ENCODE data around the gene DYNLRB1. TPM values are rescaled to one million over a fixed set of nuclear protein-coding genes. Genes with fewer than 3 reads are reported as not detected.

The DYNLRB1 gene
- total RNA-seq, 1 donor from 2014 or later, result 104 TPM

GRCh38 chr20:34541264-34541901 is 25.2 kb downstream of the DYNLRB1 start:
- Mint-ChIP-seq H3K4me3 (peak overlapping the region; percentile 31), H3K9me3 (no peaks in the 10 kb centered on the region), H3K27ac (peak overlapping the region; percentile 84), H3K4me1 (ENCODE audit: low read depth) (peaks cover 36% of the 10 kb centered on the region), H3K36me3 (ENCODE audit: low read depth) (peaks cover 20% of the 10 kb centered on the region), H3K27me3 (ENCODE audit: insufficient read depth) (no peaks in the 10 kb centered on the region)
- no peak for DNase-seq (ENCODE audit: low spot score)
- intact Hi-C loops (cut with micrococcal nuclease), result loop anchor here (1.0 kb wide), 1 partner anchor 163 kb away; the partner anchor contains the start of gene TP53INP2

GRCh38 chr20:34541917-34542316 is 25.7 kb downstream of the DYNLRB1 start:
- Mint-ChIP-seq H3K9me3 (no peaks in the 10 kb centered on the region), H3K4me1 (ENCODE audit: low read depth) (peaks cover 36% of the 10 kb centered on the region), H3K36me3 (ENCODE audit: low read depth) (peaks cover 20% of the 10 kb centered on the region), H3K27ac (peak overlapping the region; percentile 84), H3K4me3 (no peak overlapping the region), H3K27me3 (ENCODE audit: insufficient read depth) (no peaks in the 10 kb centered on the region)
- intact Hi-C loops (cut with micrococcal nuclease), result loop anchor here (1.0 kb wide), 1 partner anchor 162 kb away; the partner anchor contains the start of gene TP53INP2
- DNase-seq (ENCODE audit: low spot score), result no peak

GRCh38 chr20:34542439-34542838 is 26.2 kb downstream of the DYNLRB1 start:
- H3K4me1 Mint-ChIP-seq (ENCODE audit: low read depth), result peaks cover 36% of the 10 kb centered on the region
- no peak overlapping the region for H3K4me3 Mint-ChIP-seq
- peaks cover 16% of the 10 kb centered on the region for H3K36me3 Mint-ChIP-seq (ENCODE audit: low read depth)
- H3K9me3 Mint-ChIP-seq, result no peaks in the 10 kb centered on the region
- DNase-seq (ENCODE audit: low spot score), result no peak
- intact Hi-C loops (cut with micrococcal nuclease), result no loop called here
- H3K27ac Mint-ChIP-seq, result no peak overlapping the region
- H3K27me3 Mint-ChIP-seq (ENCODE audit: insufficient read depth), result no peaks in the 10 kb centered on the region

- Mint-ChIP-seq H3K4me3 (no peak overlapping the region), H3K4me1 (ENCODE audit: low read depth) (peaks cover 35% of the 10 kb centered on the region), H3K9me3 (no peaks in the 10 kb centered on the region), H3K36me3 (ENCODE audit: low read depth) (peaks cover 16% of the 10 kb centered on the region), H3K27me3 (ENCODE audit: insufficient read depth) (no peaks in the 10 kb centered on the region), H3K27ac (no peak overlapping the region)
- DNase-seq (ENCODE audit: low spot score), result no peak
- intact Hi-C loops (cut with micrococcal nuclease), result no loop called here
These were observed 27.3 kb downstream of the DYNLRB1 start for GRCh38 chr20:34543463-34544056.

- Mint-ChIP-seq H3K27me3 (ENCODE audit: insufficient read depth) (no peaks in the 10 kb centered on the region), H3K27ac (no peak overlapping the region), H3K4me1 (ENCODE audit: low read depth) (peaks cover 32% of the 10 kb centered on the region), H3K4me3 (no peak overlapping the region), H3K36me3 (ENCODE audit: low read depth) (peaks cover 16% of the 10 kb centered on the region), H3K9me3 (no peaks in the 10 kb centered on the region)
- intact Hi-C loops (cut with micrococcal nuclease), result no loop called here
- no peak for DNase-seq (ENCODE audit: low spot score)
These were observed 28.0 kb downstream of the DYNLRB1 start for GRCh38 chr20:34544109-34544796.

- Mint-ChIP-seq H3K9me3 (no peaks in the 10 kb centered on the region), H3K27ac (no peak overlapping the region), H3K36me3 (ENCODE audit: low read depth) (peaks cover 1% of the 10 kb centered on the region), H3K27me3 (ENCODE audit: insufficient read depth) (no peaks in the 10 kb centered on the region), H3K4me3 (no peak overlapping the region), H3K4me1 (ENCODE audit: low read depth) (peaks cover 20% of the 10 kb centered on the region)
- intact Hi-C loops (cut with micrococcal nuclease), result no loop called here
- DNase-seq (ENCODE audit: low spot score), result no peak
These were observed 30.5 kb downstream of the DYNLRB1 start for GRCh38 chr20:34546751-34547181.

GRCh38 chr20:34547844-34548613 is 31.8 kb downstream of the DYNLRB1 start:
- H3K4me3 Mint-ChIP-seq, result no peak overlapping the region
- no peaks in the 10 kb centered on the region for H3K9me3 Mint-ChIP-seq
- intact Hi-C loops (cut with micrococcal nuclease), result no loop called here
- H3K36me3 Mint-ChIP-seq (ENCODE audit: low read depth), result no peaks in the 10 kb centered on the region
- no peak overlapping the region for H3K27ac Mint-ChIP-seq
- H3K27me3 Mint-ChIP-seq (ENCODE audit: insufficient read depth), result no peaks in the 10 kb centered on the region
- H3K4me1 Mint-ChIP-seq (ENCODE audit: low read depth), result peaks cover 17% of the 10 kb centered on the region
- DNase-seq (ENCODE audit: low spot score), result no peak

- intact Hi-C loops (cut with micrococcal nuclease), result no loop called here
- Mint-ChIP-seq H3K4me1 (ENCODE audit: low read depth) (peaks cover 10% of the 10 kb centered on the region), H3K27me3 (ENCODE audit: insufficient read depth) (no peaks in the 10 kb centered on the region), H3K4me3 (no peak overlapping the region), H3K36me3 (ENCODE audit: low read depth) (no peaks in the 10 kb centered on the region), H3K9me3 (no peaks in the 10 kb centered on the region), H3K27ac (no peak overlapping the region)
- DNase-seq (ENCODE audit: low spot score), result no peak
These were observed 33.2 kb downstream of the DYNLRB1 start for GRCh38 chr20:34549291-34549928.

- H3K27ac Mint-ChIP-seq, result no peak overlapping the region
- H3K36me3 Mint-ChIP-seq (ENCODE audit: low read depth), result no peaks in the 10 kb centered on the region
- no peak for DNase-seq (ENCODE audit: low spot score)
- intact Hi-C loops (cut with micrococcal nuclease), result loop anchor here (10.0 kb wide), 1 partner anchor 75 kb away; no protein-coding TSS in a partner anchor
- no peaks in the 10 kb centered on the region for H3K27me3 Mint-ChIP-seq (ENCODE audit: insufficient read depth)
- no peak overlapping the region for H3K4me3 Mint-ChIP-seq
- peaks cover 5% of the 10 kb centered on the region for H3K4me1 Mint-ChIP-seq (ENCODE audit: low read depth)
- no peaks in the 10 kb centered on the region for H3K9me3 Mint-ChIP-seq
These were observed 33.7 kb downstream of the DYNLRB1 start for GRCh38 chr20:34549929-34550305.

- intact Hi-C loops (cut with micrococcal nuclease), result loop anchor here (10.0 kb wide), 1 partner anchor 72 kb away; no protein-coding TSS in a partner anchor
- Mint-ChIP-seq H3K27ac (no peak overlapping the region), H3K27me3 (ENCODE audit: insufficient read depth) (no peaks in the 10 kb centered on the region), H3K36me3 (ENCODE audit: low read depth) (no peaks in the 10 kb centered on the region), H3K4me3 (no peak overlapping the region), H3K9me3 (no peaks in the 10 kb centered on the region), H3K4me1 (ENCODE audit: low read depth) (peaks cover 11% of the 10 kb centered on the region)
- no peak for DNase-seq (ENCODE audit: low spot score)
These were observed 36.3 kb downstream of the DYNLRB1 start for GRCh38 chr20:34552569-34552968.

GRCh38 chr20:34553366-34553867 is 37.2 kb downstream of the DYNLRB1 start:
- no peaks in the 10 kb centered on the region for H3K9me3 Mint-ChIP-seq
- H3K27ac Mint-ChIP-seq, result no peak overlapping the region
- peaks cover 17% of the 10 kb centered on the region for H3K4me1 Mint-ChIP-seq (ENCODE audit: low read depth)
- DNase-seq (ENCODE audit: low spot score), result no peak
- no peaks in the 10 kb centered on the region for H3K36me3 Mint-ChIP-seq (ENCODE audit: low read depth)
- H3K4me3 Mint-ChIP-seq, result no peak overlapping the region
- intact Hi-C loops (cut with micrococcal nuclease), result loop anchor here (10.0 kb wide), 1 partner anchor 71 kb away; no protein-coding TSS in a partner anchor
- no peaks in the 10 kb centered on the region for H3K27me3 Mint-ChIP-seq (ENCODE audit: insufficient read depth)

- Mint-ChIP-seq H3K4me1 (ENCODE audit: low read depth) (peaks cover 12% of the 10 kb centered on the region), H3K9me3 (no peaks in the 10 kb centered on the region), H3K27ac (peak overlapping the region; percentile 78), H3K4me3 (peak overlapping the region; percentile 83), H3K36me3 (ENCODE audit: low read depth) (peaks cover 2% of the 10 kb centered on the region), H3K27me3 (ENCODE audit: insufficient read depth) (no peaks in the 10 kb centered on the region)
- DNase-seq (ENCODE audit: low spot score), result no peak
- intact Hi-C loops (cut with micrococcal nuclease), result loop anchor here (1.0 to 10.0 kb wide), 8 partner anchors 23 to 255 kb away; partner anchors contain the start of genes AHCY, DYNLRB1, ITCH and PIGU
These were observed 41.7 kb downstream of the DYNLRB1 start for GRCh38 chr20:34557936-34558319.
